Mesendoderm (in vitro differentiated cells): ENCODE data around the gene ADAMTS13.

Experiments used
- DNase-seq: peaks from one replicate; pipeline ENCODE4 v3.0.0; 2013
- H2AK5ac ChIP-seq: 2 replicates; pipeline ENCODE4 v1.6.1; 2013; ENCODE audit warnings: low read length, inconsistent platforms
- H2BK120ac ChIP-seq: 2 replicates; pipeline ENCODE4 v1.6.1; 2013; ENCODE audit warnings: low read depth, mild to moderate bottlenecking, low read length, moderate library complexity, mixed read lengths
- H2BK15ac ChIP-seq: replicated peaks from 2 replicates; pipeline ENCODE4 v1.6.1; 2013; ENCODE audit warnings: low read depth, mild to moderate bottlenecking, moderate library complexity
- H2BK5ac ChIP-seq: 2 replicates; pipeline ENCODE4 v1.6.1; 2013; ENCODE audit warnings: low read length, inconsistent platforms
- H3K18ac ChIP-seq: 2 replicates; pipeline ENCODE4 v1.6.1; 2013; ENCODE audit warnings: mild to moderate bottlenecking, low read length, mixed read lengths
- H3K23ac ChIP-seq: one replicate; pipeline ENCODE4 v1.6.1; 2013; ENCODE audit warnings: low read length
- H3K27ac ChIP-seq: 2 replicates; pipeline ENCODE4 v1.5.1; 2013; ENCODE audit warnings: low read depth, mild to moderate bottlenecking, inconsistent platforms, low read length, moderate library complexity
- H3K27me3 ChIP-seq: 2 replicates; pipeline ENCODE4 v1.6.1; 2013; ENCODE audit warnings: low read length, control low read depth, mild to moderate bottlenecking, inconsistent platforms; ENCODE audit not compliant: insufficient read depth, poor library complexity
- H3K36me3 ChIP-seq: 2 replicates; pipeline ENCODE4 v1.6.1; 2013; ENCODE audit warnings: low read length, inconsistent platforms; ENCODE audit not compliant: control insufficient read depth, insufficient read depth
- H3K4ac ChIP-seq: one replicate; pipeline ENCODE4 v1.6.1; 2013; ENCODE audit warnings: low read depth, mild to moderate bottlenecking, low read length, moderate library complexity
- H3K4me1 ChIP-seq: 2 replicates; pipeline ENCODE4 v1.6.1; 2013; ENCODE audit warnings: low read depth, low read length, inconsistent platforms; ENCODE audit not compliant: control insufficient read depth
- H3K4me2 ChIP-seq: 2 replicates; pipeline ENCODE4 v1.6.1; 2013; ENCODE audit warnings: low read length
- H3K4me3 ChIP-seq: 2 replicates; pipeline ENCODE4 v1.5.1; 2013; ENCODE audit warnings: mild to moderate bottlenecking, low read length
- H3K56ac ChIP-seq: one replicate; pipeline ENCODE4 v1.6.1; 2013; ENCODE audit warnings: low read length
- H3K79me1 ChIP-seq: 2 replicates; pipeline ENCODE4 v1.6.1; 2013; ENCODE audit warnings: low read length, inconsistent platforms
- H3K79me2 ChIP-seq: 2 replicates; pipeline ENCODE4 v1.6.1; 2013; ENCODE audit warnings: mild to moderate bottlenecking, low read length; ENCODE audit not compliant: control insufficient read depth, insufficient read depth
- H3K9ac ChIP-seq: 2 replicates; pipeline ENCODE4 v1.6.1; 2013; ENCODE audit warnings: low read length, inconsistent platforms
- H4K5ac ChIP-seq: one replicate; pipeline ENCODE4 v1.6.1; 2013; ENCODE audit warnings: low read length
- H4K8ac ChIP-seq: one replicate; pipeline ENCODE4 v1.6.1; 2013; ENCODE audit warnings: low read depth, mild to moderate bottlenecking, control low read depth, low read length, moderate library complexity
- whole genome bisulfite sequencing: extraction: QIAGEN DNeasy Blood & Tissue Kit; methylation state at CpG from one replicate; pipeline ENCODE4 v1.1.7; 2013; ENCODE audit warnings: low lambda C conversion rate, missing lambda C conversion rate; ENCODE audit not compliant: insufficient coverage; ENCODE audit errors: extremely low coverage; 5-methylcytosine and 5-hydroxymethylcytosine counted together

Gene ADAMTS13

GRCh38 chr9:133476036-133476931 is 54.1 kb downstream of the ADAMTS13 start:
- Histone ChIP-seq H3K4me2 (no peak overlapping the region), H3K4ac (no peak overlapping the region), H2BK15ac (no peak overlapping the region), H3K27ac (no peak overlapping the region), H2BK5ac (no peak overlapping the region), H4K8ac (no peak overlapping the region), H3K79me1 (peaks cover 9% of the 10 kb centered on the region), H3K27me3 (no peaks in the 10 kb centered on the region), H2AK5ac (no peak overlapping the region), H3K56ac (no peak overlapping the region), H4K5ac (no peak overlapping the region), H3K23ac (no peak overlapping the region), H3K79me2 (peaks cover 7% of the 10 kb centered on the region), H3K4me3 (no peak overlapping the region), H3K18ac (no peak overlapping the region), H2BK120ac (no peak overlapping the region), H3K4me1 (peaks cover 5% of the 10 kb centered on the region), H3K9ac (no peak overlapping the region), H3K36me3 (peaks cover 1% of the 10 kb centered on the region)
- DNase-seq, result no peak
- WGBS, result no CpG with 5 or more reads among the region's 27 CpGs

GRCh38 chr9:133476941-133477340 is 54.8 kb downstream of the ADAMTS13 start:
- Histone ChIP-seq H3K4me2 (no peak overlapping the region), H3K56ac (no peak overlapping the region), H3K79me1 (peaks cover 9% of the 10 kb centered on the region), H4K8ac (no peak overlapping the region), H2BK15ac (no peak overlapping the region), H3K18ac (no peak overlapping the region), H3K4ac (no peak overlapping the region), H3K27me3 (no peaks in the 10 kb centered on the region), H3K4me1 (peaks cover 5% of the 10 kb centered on the region), H3K4me3 (no peak overlapping the region), H3K36me3 (peaks cover 1% of the 10 kb centered on the region), H2AK5ac (no peak overlapping the region), H2BK5ac (no peak overlapping the region), H2BK120ac (no peak overlapping the region), H3K9ac (no peak overlapping the region), H3K27ac (no peak overlapping the region), H3K79me2 (peaks cover 7% of the 10 kb centered on the region), H4K5ac (no peak overlapping the region), H3K23ac (no peak overlapping the region)
- no CpG with 5 or more reads among the region's 21 CpGs for WGBS
- DNase-seq, result no peak

DNA sequence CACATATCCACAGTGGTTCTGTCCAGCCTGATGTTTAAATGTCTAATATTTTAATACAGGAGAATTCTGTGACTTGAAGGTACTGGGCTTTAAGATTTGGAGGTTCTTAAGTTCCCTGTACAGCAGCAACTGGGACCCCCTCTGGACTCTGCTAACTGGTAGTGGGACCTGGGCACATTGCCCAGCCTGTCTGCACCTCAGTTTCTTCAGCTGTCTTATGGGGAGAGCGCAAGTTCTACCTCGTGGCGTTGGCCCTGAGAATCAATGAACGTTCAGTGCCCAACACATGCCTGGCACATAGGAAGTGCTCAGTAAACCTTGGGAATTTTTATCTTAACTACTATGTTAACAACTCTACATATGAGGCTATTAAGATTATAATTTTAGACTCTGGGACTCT is 55.3 kb downstream of the ADAMTS13 start:
- no peak overlapping the region for H3K4me3 ChIP-seq

DNA sequence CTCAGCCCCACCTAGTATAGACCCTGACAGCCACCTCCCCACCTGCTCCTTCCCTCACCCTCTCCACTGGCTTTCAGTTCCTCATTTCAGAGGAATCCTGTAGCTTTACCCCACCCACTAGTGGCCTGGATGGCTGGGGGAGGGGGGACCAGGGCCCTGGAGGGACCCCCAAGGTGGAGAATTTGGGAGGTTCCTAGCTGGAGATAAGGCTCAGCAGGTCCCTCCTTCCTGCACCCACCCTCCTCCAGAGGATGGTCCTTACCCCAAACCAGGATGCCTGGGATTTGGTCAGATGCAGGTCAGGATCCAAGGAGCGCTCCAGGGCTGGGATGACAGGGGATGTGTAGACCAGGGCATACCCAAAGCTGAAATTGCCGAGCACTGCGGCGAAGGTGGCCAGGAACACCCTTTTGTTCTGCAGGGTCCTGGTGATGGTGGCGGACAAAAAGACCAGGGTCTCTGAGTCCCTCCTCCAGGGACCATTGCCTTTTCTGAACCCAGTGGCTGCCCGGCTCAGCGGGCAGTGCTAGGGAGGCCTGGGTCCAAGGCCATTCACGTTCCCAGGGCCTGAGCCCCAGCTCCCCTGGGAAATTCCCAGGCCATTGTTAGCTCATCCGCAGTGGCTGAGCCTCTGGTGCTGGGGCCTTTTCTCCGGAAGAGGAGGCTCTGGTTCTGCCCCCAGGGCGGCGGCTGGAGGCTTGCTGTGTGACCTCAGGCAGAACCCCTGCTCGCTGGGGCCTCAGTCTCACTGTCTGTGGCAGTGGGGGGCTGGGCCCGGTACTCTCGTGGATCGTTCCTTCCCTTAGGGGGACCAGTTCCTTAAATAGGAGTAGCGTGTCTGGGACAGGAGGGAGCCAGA is 56.1 kb downstream of the ADAMTS13 start:
- H3K27ac ChIP-seq, result peak overlapping the region; percentile 64
- H2BK5ac ChIP-seq, result peak overlapping the region; percentile 25
- no peak overlapping the region for H4K8ac ChIP-seq
- peaks cover 9% of the 10 kb centered on the region for H3K79me1 ChIP-seq
- peak overlapping the region; percentile 85 for H3K4me2 ChIP-seq
- H3K18ac ChIP-seq, result peak overlapping the region; percentile 93
- peak; percentile 73 for DNase-seq
- H3K27me3 ChIP-seq, result no peaks in the 10 kb centered on the region
- peaks cover 1% of the 10 kb centered on the region for H3K36me3 ChIP-seq
- H3K9ac ChIP-seq, result peak overlapping the region; percentile 93
- no CpG with 5 or more reads among the region's 17 CpGs for WGBS
- peak overlapping the region; percentile 89 for H3K23ac ChIP-seq
- no peak overlapping the region for H4K5ac ChIP-seq
- H2BK120ac ChIP-seq, result no peak overlapping the region
- peak overlapping the region; percentile 78 for H2AK5ac ChIP-seq
- H2BK15ac ChIP-seq, result no peak overlapping the region
- H3K4me3 ChIP-seq, result peak overlapping the region; percentile 76
- H3K56ac ChIP-seq, result peak overlapping the region; percentile 95
- H3K79me2 ChIP-seq, result peaks cover 7% of the 10 kb centered on the region
- peaks cover 5% of the 10 kb centered on the region for H3K4me1 ChIP-seq
- H3K4ac ChIP-seq, result peak overlapping the region; percentile 59

More for the DNA sequence above, 55.3 kb downstream of the ADAMTS13 start:
- H2BK120ac ChIP-seq, result no peak overlapping the region
- H3K18ac ChIP-seq, result no peak overlapping the region
- no peak overlapping the region for H2BK15ac ChIP-seq
- no CpG with 5 or more reads among the region's 4 CpGs for WGBS
- H3K79me1 ChIP-seq, result peaks cover 9% of the 10 kb centered on the region
- H4K8ac ChIP-seq, result no peak overlapping the region
- no peak overlapping the region for H3K27ac ChIP-seq
- H3K56ac ChIP-seq, result no peak overlapping the region
- H2BK5ac ChIP-seq, result no peak overlapping the region
- peaks cover 7% of the 10 kb centered on the region for H3K79me2 ChIP-seq
- H4K5ac ChIP-seq, result no peak overlapping the region
- H3K27me3 ChIP-seq, result no peaks in the 10 kb centered on the region
- H3K4me1 ChIP-seq, result peaks cover 5% of the 10 kb centered on the region
- DNase-seq, result no peak
- peaks cover 1% of the 10 kb centered on the region for H3K36me3 ChIP-seq
- no peak overlapping the region for H3K9ac ChIP-seq
- no peak overlapping the region for H3K4ac ChIP-seq
- no peak overlapping the region for H2AK5ac ChIP-seq
- no peak overlapping the region for H3K4me2 ChIP-seq
- no peak overlapping the region for H3K23ac ChIP-seq

GRCh38 chr9:133478851-133479711 is 56.9 kb downstream of the ADAMTS13 start, which contains the start of gene SLC2A6:
TSS of gene SLC2A6 (minus strand) at chr9:133479099. CDS start at chr9:133479059, 40 bp downstream.
- Histone ChIP-seq H3K27ac (peak within 1 kb of the TSS; percentile 64), H3K9ac (peak within 1 kb of the TSS; percentile 93), H3K4me3 (peak within 1 kb of the TSS; percentile 76), H3K4ac (peak within 1 kb of the TSS; percentile 59), H4K8ac (no peak within 1 kb of the TSS), H3K4me2 (peak within 1 kb of the TSS; percentile 85), H2BK5ac (peak within 1 kb of the TSS; percentile 25), H3K18ac (peak within 1 kb of the TSS; percentile 93), H3K79me1 (peaks cover 9% of the 10 kb centered on the region), H3K4me1 (peaks cover 5% of the 10 kb centered on the region), H3K79me2 (peaks cover 7% of the 10 kb centered on the region), H3K23ac (peak within 1 kb of the TSS; percentile 95), H3K36me3 (peaks cover 1% of the 10 kb centered on the region), H3K27me3 (no peaks in the 10 kb centered on the region), H2AK5ac (peak within 1 kb of the TSS; percentile 78), H2BK15ac (no peak within 1 kb of the TSS), H4K5ac (no peak within 1 kb of the TSS), H3K56ac (peak within 1 kb of the TSS; percentile 95), H2BK120ac (no peak within 1 kb of the TSS)
- no CpG with 5 or more reads among the region's 84 CpGs for WGBS
- peak; percentile 93 for DNase-seq
